Dendritic cell treated with granulocyte-macrophage colony-stimulating factor and Interleukin-4, amounts not matched to agents 40 ng/mL and 50 ng/mL, for 4 days (primary cell): ENCODE data around the gene CFAP92.
"Not testable (repeated sequence)": the region's sequence is repeated elsewhere in the genome, so short reads cannot be mapped to it uniquely, and the experiment has no call there.

Experiments
- H3K27ac Mint-ChIP-seq: one replicate; pipeline ENCODE4 v1.8.0; 2022; ENCODE audit warnings: mild to moderate bottlenecking, mixed read lengths
- H3K27me3 Mint-ChIP-seq: one replicate; pipeline ENCODE4 v1.8.0; 2022; ENCODE audit warnings: mild to moderate bottlenecking, mixed read lengths
- H3K36me3 Mint-ChIP-seq: one replicate; pipeline ENCODE4 v1.8.0; 2022; ENCODE audit warnings: low read depth, mixed read lengths
- H3K4me1 Mint-ChIP-seq: one replicate; pipeline ENCODE4 v1.8.0; 2022; ENCODE audit warnings: low read depth, mixed read lengths
- H3K4me3 Mint-ChIP-seq: one replicate; pipeline ENCODE4 v1.8.0; 2022; ENCODE audit warnings: mild to moderate bottlenecking, moderate library complexity, mixed read lengths
- H3K9me3 Mint-ChIP-seq: one replicate; pipeline ENCODE4 v1.8.0; 2022; ENCODE audit warnings: mixed read lengths
- intact Hi-C: fragments of 100-400 bp; cut with micrococcal nuclease; formaldehyde crosslinking; loops from one replicate; pipeline ENCODE4 v1.15.0; 2022

The CFAP92 gene

GRCh38 chr3:128879991-128880390 is 113.9 kb downstream of the CFAP92 start:
- H3K9me3 Mint-ChIP-seq = no peaks in the 10 kb centered on the region
- peaks cover 70% of the 10 kb centered on the region for H3K4me1 Mint-ChIP-seq
- no peaks in the 10 kb centered on the region for H3K27me3 Mint-ChIP-seq
- peak overlapping the region; percentile 93 for H3K4me3 Mint-ChIP-seq
- H3K27ac Mint-ChIP-seq = peak overlapping the region; percentile 97
- intact Hi-C loops = no loop called here
- peaks cover 45% of the 10 kb centered on the region for H3K36me3 Mint-ChIP-seq

- no peaks in the 10 kb centered on the region for H3K27me3 Mint-ChIP-seq
- intact Hi-C loops = no loop called here
- H3K4me3 Mint-ChIP-seq = peak within 1 kb of the TSS; percentile 93
- peaks cover 39% of the 10 kb centered on the region for H3K36me3 Mint-ChIP-seq
- H3K27ac Mint-ChIP-seq = peak within 1 kb of the TSS; percentile 97
- no peaks in the 10 kb centered on the region for H3K9me3 Mint-ChIP-seq
- peaks cover 76% of the 10 kb centered on the region for H3K4me1 Mint-ChIP-seq
Observed at GRCh38 chr3:128879125-128879969, 114.5 kb downstream of the CFAP92 start, which contains the start of gene ACAD9. ACAD9 (plus strand) TSS chr3:128879620; CDS start chr3:128879692, 72 bp downstream.

- peak overlapping the region; percentile 97 for H3K27ac Mint-ChIP-seq
- no peaks in the 10 kb centered on the region for H3K9me3 Mint-ChIP-seq
- peak overlapping the region; percentile 93 for H3K4me3 Mint-ChIP-seq
- intact Hi-C loops = no loop called here
- H3K36me3 Mint-ChIP-seq = peaks cover 32% of the 10 kb centered on the region
- no peaks in the 10 kb centered on the region for H3K27me3 Mint-ChIP-seq
- H3K4me1 Mint-ChIP-seq = peaks cover 73% of the 10 kb centered on the region
Observed at GRCh38 chr3:128878556-128879124, 115.2 kb downstream of the CFAP92 start.

- Mint-ChIP-seq H3K27me3 (no peaks in the 10 kb centered on the region), H3K27ac (peak overlapping the region; percentile 97), H3K9me3 (no peaks in the 10 kb centered on the region), H3K36me3 (peaks cover 27% of the 10 kb centered on the region), H3K4me3 (peak overlapping the region; percentile 93), H3K4me1 (peaks cover 71% of the 10 kb centered on the region)
- intact Hi-C loops = no loop called here
Observed at GRCh38 chr3:128878011-128878457, 115.8 kb downstream of the CFAP92 start.

GRCh38 chr3:128875556-128876120 is 118.2 kb downstream of the CFAP92 start:
- no peak overlapping the region for H3K4me3 Mint-ChIP-seq
- H3K4me1 Mint-ChIP-seq = peaks cover 47% of the 10 kb centered on the region
- no peaks in the 10 kb centered on the region for H3K9me3 Mint-ChIP-seq
- H3K27ac Mint-ChIP-seq = peak overlapping the region; percentile 26
- peaks cover 6% of the 10 kb centered on the region for H3K36me3 Mint-ChIP-seq
- intact Hi-C loops = no loop called here
- no peaks in the 10 kb centered on the region for H3K27me3 Mint-ChIP-seq

- H3K4me1 Mint-ChIP-seq = peaks cover 37% of the 10 kb centered on the region
- H3K36me3 Mint-ChIP-seq = peaks cover 4% of the 10 kb centered on the region
- H3K27me3 Mint-ChIP-seq = no peaks in the 10 kb centered on the region
- no peak overlapping the region for H3K4me3 Mint-ChIP-seq
- intact Hi-C loops = no loop called here
- H3K27ac Mint-ChIP-seq = no peak overlapping the region
- H3K9me3 Mint-ChIP-seq = no peaks in the 10 kb centered on the region
Observed at GRCh38 chr3:128874481-128875180, 119.2 kb downstream of the CFAP92 start.

GRCh38 chr3:128873244-128874022 is 120.4 kb downstream of the CFAP92 start:
- Mint-ChIP-seq H3K36me3 (no peaks in the 10 kb centered on the region), H3K4me1 (peaks cover 31% of the 10 kb centered on the region), H3K27me3 (no peaks in the 10 kb centered on the region), H3K4me3 (no peak overlapping the region), H3K9me3 (no peaks in the 10 kb centered on the region), H3K27ac (no peak overlapping the region)
- intact Hi-C loops = no loop called here

GRCh38 chr3:128872744-128873143 is 121.1 kb downstream of the CFAP92 start:
- H3K9me3 Mint-ChIP-seq = no peaks in the 10 kb centered on the region
- intact Hi-C loops = no loop called here
- peaks cover 24% of the 10 kb centered on the region for H3K4me1 Mint-ChIP-seq
- H3K27me3 Mint-ChIP-seq = no peaks in the 10 kb centered on the region
- no peaks in the 10 kb centered on the region for H3K36me3 Mint-ChIP-seq
- H3K4me3 Mint-ChIP-seq = no peak overlapping the region
- H3K27ac Mint-ChIP-seq = no peak overlapping the region

- H3K36me3 Mint-ChIP-seq = no peaks in the 10 kb centered on the region
- H3K27ac Mint-ChIP-seq = no peak overlapping the region
- no peak overlapping the region for H3K4me3 Mint-ChIP-seq
- no peaks in the 10 kb centered on the region for H3K9me3 Mint-ChIP-seq
- intact Hi-C loops = no loop called here
- H3K4me1 Mint-ChIP-seq = peaks cover 23% of the 10 kb centered on the region
- H3K27me3 Mint-ChIP-seq = no peaks in the 10 kb centered on the region
Observed at GRCh38 chr3:128872282-128872681, 121.6 kb downstream of the CFAP92 start.

GRCh38 chr3:128870347-128870746 is 123.5 kb downstream of the CFAP92 start:
- Mint-ChIP-seq H3K27ac (no peak overlapping the region), H3K27me3 (no peaks in the 10 kb centered on the region), H3K4me1 (peaks cover 31% of the 10 kb centered on the region), H3K9me3 (no peaks in the 10 kb centered on the region), H3K4me3 (no peak overlapping the region), H3K36me3 (no peaks in the 10 kb centered on the region)
- intact Hi-C loops = no loop called here

- intact Hi-C loops = no loop called here
- H3K9me3 Mint-ChIP-seq = no peaks in the 10 kb centered on the region
- H3K27me3 Mint-ChIP-seq = no peaks in the 10 kb centered on the region
- no peaks in the 10 kb centered on the region for H3K36me3 Mint-ChIP-seq
- peaks cover 32% of the 10 kb centered on the region for H3K4me1 Mint-ChIP-seq
- H3K4me3 Mint-ChIP-seq = no peak overlapping the region
- no peak overlapping the region for H3K27ac Mint-ChIP-seq
Observed at GRCh38 chr3:128867200-128868125, 126.4 kb downstream of the CFAP92 start.

GRCh38 chr3:128864849-128865804 is 128.7 kb downstream of the CFAP92 start:
- H3K27me3 Mint-ChIP-seq, intact Hi-C loops: not testable (repeated sequence)
- peaks cover 32% of the 10 kb centered on the region for H3K4me1 Mint-ChIP-seq
- H3K9me3 Mint-ChIP-seq = peaks cover 19% of the 10 kb centered on the region
- H3K27ac Mint-ChIP-seq = peak overlapping the region; percentile 88
- peaks cover 15% of the 10 kb centered on the region for H3K36me3 Mint-ChIP-seq
- H3K4me3 Mint-ChIP-seq = peak overlapping the region; percentile 18
